HepG2 (cell line): ENCODE data around the gene ABHD17C. TPM values are rescaled to one million over a fixed set of nuclear protein-coding genes. Genes with fewer than 3 reads are reported as not detected.
A peak's percentile ranks its signal among the peaks of the same experiment; 100 is the strongest.

Experiments used
- ELF3 ChIP-seq: IDR thresholded peaks from 2 replicates; pipeline ENCODE4 v1.6.1; 2016; ENCODE audit warnings: missing genetic modification reagents, missing compliant biosample characterization
- ETV5 ChIP-seq: IDR thresholded peaks from 2 replicates; pipeline ENCODE4 v1.6.1; 2018; ENCODE audit warnings: missing biosample characterization, missing genetic modification reagents, inconsistent platforms, borderline replicate concordance
- FOXA1 ChIP-seq, 2 experiments: fragments of 450-650 bp in 1 of 2; sonication (generic) in 1 of 2; formaldehyde crosslinking in 1 of 2; IDR thresholded peaks; 2 replicates each; pipeline versions ENCODE4 v1.4.0 to v1.6.1; 2016 to 2020; ENCODE audit warnings: missing genetic modification reagents in 1 of 2
- GPN1 ChIP-seq: sonication (generic); formaldehyde crosslinking; IDR thresholded peaks from 2 replicates; pipeline ENCODE4 v1.5.1; 2020; ENCODE audit warnings: missing genetic modification reagents, borderline replicate concordance
- GTF2F1 ChIP-seq: fragments of 150-350 bp; IDR thresholded peaks from 2 replicates; pipeline ENCODE4 v1.6.1; 2014; ENCODE audit warnings: low read length
- JDP2 ChIP-seq: sonication (generic); formaldehyde crosslinking; IDR thresholded peaks from 2 replicates; pipeline ENCODE4 v1.8.1; 2022; ENCODE audit warnings: missing genetic modification reagents, borderline replicate concordance
- MAFF ChIP-seq: IDR thresholded peaks from 2 replicates; pipeline ENCODE4 v1.6.1; 2011; ENCODE audit warnings: low read depth, low read length, improper control_type of control experiment
- PRDM4 ChIP-seq: sonication (generic); formaldehyde crosslinking; IDR thresholded peaks from 2 replicates; pipeline ENCODE4 v1.9.0; 2021; ENCODE audit warnings: missing genetic modification reagents, borderline replicate concordance
- RARA ChIP-seq: IDR thresholded peaks from 2 replicates; pipeline ENCODE4 v1.6.1; 2016; ENCODE audit warnings: missing genetic modification reagents, missing compliant biosample characterization
- RARG ChIP-seq: sonication (generic); formaldehyde crosslinking; IDR thresholded peaks from 2 replicates; pipeline ENCODE4 v1.4.0; 2020; ENCODE audit warnings: low read depth, mild to moderate bottlenecking, missing genetic modification reagents
- RCOR2 ChIP-seq: IDR thresholded peaks from 2 replicates; pipeline ENCODE4 v1.6.1; 2016; ENCODE audit warnings: missing biosample characterization, missing genetic modification reagents
- SKI ChIP-seq: fragments of 450-650 bp; IDR thresholded peaks from one replicate; pipeline ENCODE4 v1.6.1; 2018; ENCODE audit warnings: mild to moderate bottlenecking; ENCODE audit not compliant: partially characterized antibody
- SKIL ChIP-seq: sonication (generic); formaldehyde crosslinking; IDR thresholded peaks from 2 replicates; pipeline ENCODE4 v1.8.0; 2022; ENCODE audit warnings: missing genetic modification reagents, mild to moderate bottlenecking, moderate library complexity, borderline replicate concordance
- SNAPC5 ChIP-seq: sonication (generic); formaldehyde crosslinking; IDR thresholded peaks from 2 replicates; pipeline ENCODE4 v1.8.1; 2023; ENCODE audit warnings: mild to moderate bottlenecking, missing genetic modification reagents, borderline replicate concordance
- TBX3 ChIP-seq: fragments of 450-650 bp; IDR thresholded peaks from 2 replicates; pipeline ENCODE4 v1.6.1; 2017; ENCODE audit warnings: antibody characterized with exemption, mild to moderate bottlenecking, inconsistent platforms, borderline replicate concordance
- TRIM24 ChIP-seq: sonication (generic); formaldehyde crosslinking; IDR thresholded peaks from 2 replicates; pipeline ENCODE4 v1.8.0; 2022; ENCODE audit warnings: mild to moderate bottlenecking, missing genetic modification reagents
- ZKSCAN8 ChIP-seq: IDR thresholded peaks from 2 replicates; pipeline ENCODE4 v1.6.1; 2016; ENCODE audit warnings: borderline replicate concordance, missing genetic modification reagents, missing compliant biosample characterization
- ZNF333 ChIP-seq: sonication (generic); formaldehyde crosslinking; IDR thresholded peaks from 2 replicates; pipeline ENCODE4 v1.4.0; 2020; ENCODE audit warnings: mild to moderate bottlenecking, missing genetic modification reagents, borderline replicate concordance
- ZNF567 ChIP-seq: sonication (generic); formaldehyde crosslinking; IDR thresholded peaks from 2 replicates; pipeline ENCODE4 v1.8.1; 2023; ENCODE audit warnings: mild to moderate bottlenecking, missing genetic modification reagents, borderline replicate concordance
- ZNF570 ChIP-seq: sonication (generic); formaldehyde crosslinking; IDR thresholded peaks from 2 replicates; pipeline ENCODE4 v1.4.0; 2020; ENCODE audit warnings: mild to moderate bottlenecking, missing genetic modification reagents, borderline replicate concordance
- ZNF678 ChIP-seq: sonication (generic); formaldehyde crosslinking; IDR thresholded peaks from 2 replicates; pipeline ENCODE4 v1.4.0; 2020; ENCODE audit warnings: mild to moderate bottlenecking, missing genetic modification reagents
- ZNF713 ChIP-seq: sonication (generic); formaldehyde crosslinking; IDR thresholded peaks from 2 replicates; pipeline ENCODE4 v1.4.0; 2020; ENCODE audit warnings: mild to moderate bottlenecking, missing genetic modification reagents
- ZNF740 ChIP-seq: sonication (generic); formaldehyde crosslinking; IDR thresholded peaks from 2 replicates; pipeline ENCODE4 v1.4.0; 2020; ENCODE audit warnings: missing genetic modification reagents
- ZNF816 ChIP-seq: sonication (generic); formaldehyde crosslinking; IDR thresholded peaks from 2 replicates; pipeline ENCODE4 v1.8.0; 2022; ENCODE audit warnings: missing genetic modification reagents, mild to moderate bottlenecking, borderline replicate concordance
- polyA plus RNA-seq, 8 experiments: library from polyadenylated mRNA; depleted of rRNA in 3 of 8; stranded (reverse) in 7 of 8; unstranded in 1 of 8; fragments of >200 nt; fragmentation: Illumina TruSeq in 4 of 8; extraction: Trizol in 4 of 8; gene quantifications; 2 replicates each; pipeline versions ENCODE4 v1.2.1 to v1.2.3, GENCODE V29; 2011 to 2016; ENCODE audit warnings: low read depth in 4 of 8, missing spikeins in 1 of 8, mixed read lengths in 1 of 8; ENCODE audit not compliant: insufficient read depth in 1 of 8
- total RNA-seq, 5 experiments: library from RNA; depleted of rRNA; stranded (reverse); fragments of >200 nt; fragmentation: Illumina TruSeq; extraction: Trizol; gene quantifications; 2 replicates each; pipeline ENCODE4 v1.2.3, GENCODE V29; 2016; ENCODE audit warnings: low read depth in 1 of 5

The ABHD17C gene
- total and polyA plus RNA-seq, 2 of the 13 experiments (the other 11 are each of a cell fraction or from before 2014, with no cell fraction given) = 2.9 to 3.9 TPM

GRCh38 chr15:80743189-80743833 lies 48.2 kb downstream of the ABHD17C start (continued):
- TF ChIP-seq SKIL (CRISPR knock-in tag) (no peak), TRIM24 (CRISPR knock-in tag) (no peak), GPN1 (no peak), ZNF333 (CRISPR knock-in tag) (no peak), TBX3 (no peak), ZNF570 (CRISPR knock-in tag) (no peak), RARG (CRISPR knock-in tag) (no peak), SKI (no peak), ZKSCAN8 (0 out of 2 replicates have a peak, but pooled peaks have one; percentile 21), GTF2F1 (no peak), ZNF740 (CRISPR knock-in tag) (no peak), MAFF (0 out of 2 replicates have a peak, but pooled peaks have one; percentile 18), SNAPC5 (CRISPR knock-in tag) (no peak), ETV5 (CRISPR knock-in tag) (peak; percentile 55; the same call in 1 of the 2 replicates), PRDM4 (CRISPR knock-in tag) (no peak), ZNF713 (no peak), FOXA1 (IDR thresholded peaks at IDR 0.05) (no peak), FOXA1 (CRISPR knock-in tag; IDR thresholded peaks at IDR 0.05) (peak; percentile 88), RCOR2 (CRISPR knock-in tag) (0 out of 2 replicates have a peak, but pooled peaks have one; percentile 44), ELF3 (CRISPR knock-in tag) (peak; percentile 52; the same call in 1 of the 2 replicates), ZNF816 (CRISPR knock-in tag) (no peak), ZNF567 (no peak), RARA (CRISPR knock-in tag) (peak; percentile 41; the same call in 1 of the 2 replicates), ZNF678 (no peak), JDP2 (CRISPR knock-in tag) (no peak)
